Suprapubic skin (tissue), 4 donors: ENCODE results near the gene INIP. TPM values are rescaled to one million over a fixed set of nuclear protein-coding genes. Genes with fewer than 3 reads are reported as not detected.
A peak's percentile ranks its signal among the peaks of the same experiment; 100 is the strongest.

Experiments used
- DNase-seq, 2 donors: peaks; one replicate each; pipeline ENCODE4 v3.0.0-alpha.2; 2019; ENCODE audit warnings: low spot score in 2 of 2
- H3K27ac ChIP-seq: fragments of 200-600 bp; sonication (generic); one replicate; pipeline ENCODE4 v1.5.1; 2019
- H3K27me3 ChIP-seq: fragments of 200-600 bp; sonication (generic); one replicate; pipeline ENCODE4 v1.5.1; 2019
- H3K36me3 ChIP-seq: fragments of 200-600 bp; sonication (generic); one replicate; pipeline ENCODE4 v1.5.1; 2019
- H3K4me1 ChIP-seq: fragments of 200-600 bp; sonication (generic); one replicate; pipeline ENCODE4 v1.5.1; 2019
- H3K4me3 ChIP-seq: fragments of 200-600 bp; sonication (generic); one replicate; pipeline ENCODE4 v1.5.1; 2019; ENCODE audit warnings: mild to moderate bottlenecking
- H3K9me3 ChIP-seq: fragments of 200-600 bp; sonication (generic); one replicate; pipeline ENCODE4 v1.5.1; 2019
- CTCF ChIP-seq, 2 donors: fragments of 200-600 bp in 1 of 2; fragments of 450-650 bp in 1 of 2; sonication (generic) in 1 of 2; IDR thresholded peaks; one replicate each; pipeline ENCODE4 v1.5.1; 2016 to 2019; ENCODE audit warnings: antibody characterized with exemption in 2 of 2, mild to moderate bottlenecking in 1 of 2, moderate library complexity in 1 of 2
- EP300 ChIP-seq: sonication (generic); formaldehyde crosslinking; IDR thresholded peaks from one replicate; pipeline ENCODE4 v1.6.1; 2017; ENCODE audit warnings: antibody characterized with exemption
- POLR2A ChIP-seq, 2 donors: fragments of 450-650 bp; IDR thresholded peaks; one replicate each; pipeline ENCODE4 v1.6.1; 2017; ENCODE audit warnings: antibody characterized with exemption in 2 of 2, mild to moderate bottlenecking in 2 of 2, moderate library complexity in 2 of 2
- POLR2AphosphoS5 ChIP-seq, 3 donors: sonication (generic); formaldehyde crosslinking; IDR thresholded peaks; one replicate each; pipeline ENCODE4 v1.6.1; 2017; ENCODE audit warnings: antibody characterized with exemption in 3 of 3
- WGBS: methylation state at CpG from one replicate; pipeline ENCODE4 v1.1.5; 2018; 5-methylcytosine and 5-hydroxymethylcytosine counted together
- total RNA-seq, 4 donors: library from RNA; depleted of rRNA; stranded (reverse); fragments of >200 nt; gene quantifications; one replicate each; pipeline ENCODE4 v1.1.0, GENCODE V29; 2016

INIP gene, protein sequence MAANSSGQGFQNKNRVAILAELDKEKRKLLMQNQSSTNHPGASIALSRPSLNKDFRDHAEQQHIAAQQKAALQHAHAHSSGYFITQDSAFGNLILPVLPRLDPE
- 10 to 100 TPM in 3 of 4 donors, 1 to 10 TPM in 1; 9.0 to 14.9 (median 14.2) TPM for total RNA-seq

- WGBS = 0% methylated on average over 17 of the region's 51 CpGs
- H3K27ac ChIP-seq = peak within 1 kb of the TSS; percentile 95
- peaks cover 13% of the 10 kb centered on the region for H3K36me3 ChIP-seq
- TF ChIP-seq POLR2AphosphoS5 (IDR thresholded peaks at IDR 0.05) (peak in 2 of 3 donors; percentile 57 to 69), EP300 (no peak)
- no peaks in the 10 kb centered on the region for H3K9me3 ChIP-seq
- no peaks in the 10 kb centered on the region for H3K27me3 ChIP-seq
- H3K4me1 ChIP-seq = peaks cover 22% of the 10 kb centered on the region
- DNase-seq = peak; percentile 97 to 98
- H3K4me3 ChIP-seq = peak within 1 kb of the TSS; percentile 91
These were observed at the start of gene INIP for GRCh38 chr9:112717661-112718331. Gene INIP, minus strand, starts transcription at chr9:112718117. Its CDS starts 1,632 bp downstream, at chr9:112716485.

- Histone ChIP-seq H3K27ac (no peak overlapping the region), H3K27me3 (no peaks in the 10 kb centered on the region), H3K4me1 (no peaks in the 10 kb centered on the region), H3K4me3 (no peak overlapping the region), H3K9me3 (no peaks in the 10 kb centered on the region), H3K36me3 (no peaks in the 10 kb centered on the region)
- DNase-seq = no peak
- TF ChIP-seq CTCF (IDR thresholded peaks at IDR 0.05) = no peak
- WGBS = 92% methylated on average over 1 of the region's 1 CpG
These were observed 47.4 kb upstream of the INIP start for GRCh38 chr9:112765281-112765680.

- WGBS = 73% methylated on average over 3 of the region's 7 CpGs
- Histone ChIP-seq H3K36me3 (no peaks in the 10 kb centered on the region), H3K9me3 (no peaks in the 10 kb centered on the region), H3K4me3 (no peak overlapping the region), H3K4me1 (no peaks in the 10 kb centered on the region), H3K27ac (no peak overlapping the region), H3K27me3 (no peaks in the 10 kb centered on the region)
- no peak for DNase-seq
- TF ChIP-seq CTCF (IDR thresholded peaks at IDR 0.05) (no peak), POLR2AphosphoS5 (IDR thresholded peaks at IDR 0.05) (no peak), EP300 (no peak)
These were observed 46.9 kb upstream of the INIP start for GRCh38 chr9:112764837-112765236.

GRCh38 chr9:112764344-112764743 is 46.4 kb upstream of the INIP start:
- TF ChIP-seq POLR2A (IDR thresholded peaks at IDR 0.05) (no peak), CTCF (IDR thresholded peaks at IDR 0.05) (no peak), POLR2AphosphoS5 (IDR thresholded peaks at IDR 0.05) (no peak), EP300 (no peak)
- H3K27me3 ChIP-seq = no peaks in the 10 kb centered on the region
- DNase-seq = no peak
- H3K4me3 ChIP-seq = no peak overlapping the region
- no peaks in the 10 kb centered on the region for H3K4me1 ChIP-seq
- 78% methylated on average over 5 of the region's 5 CpGs for WGBS
- H3K9me3 ChIP-seq = no peaks in the 10 kb centered on the region
- no peaks in the 10 kb centered on the region for H3K36me3 ChIP-seq
- H3K27ac ChIP-seq = no peak overlapping the region

- WGBS = 87% methylated on average over 13 of the region's 13 CpGs
- H3K4me1 ChIP-seq = no peaks in the 10 kb centered on the region
- H3K27me3 ChIP-seq = no peaks in the 10 kb centered on the region
- DNase-seq = no peak
- TF ChIP-seq POLR2AphosphoS5 (IDR thresholded peaks at IDR 0.05) = no peak
- TF ChIP-seq EP300 = no peak
- no peaks in the 10 kb centered on the region for H3K9me3 ChIP-seq
- H3K36me3 ChIP-seq = no peaks in the 10 kb centered on the region
- H3K27ac ChIP-seq = no peak overlapping the region
- no peak overlapping the region for H3K4me3 ChIP-seq
These were observed 45.0 kb upstream of the INIP start for GRCh38 chr9:112762726-112763518.
